Measurements from ENCODE around the gene HK3. TPM values are rescaled to one million over a fixed set of nuclear protein-coding genes. Genes with fewer than 3 reads are reported as not detected.

Gene HK3, protein sequence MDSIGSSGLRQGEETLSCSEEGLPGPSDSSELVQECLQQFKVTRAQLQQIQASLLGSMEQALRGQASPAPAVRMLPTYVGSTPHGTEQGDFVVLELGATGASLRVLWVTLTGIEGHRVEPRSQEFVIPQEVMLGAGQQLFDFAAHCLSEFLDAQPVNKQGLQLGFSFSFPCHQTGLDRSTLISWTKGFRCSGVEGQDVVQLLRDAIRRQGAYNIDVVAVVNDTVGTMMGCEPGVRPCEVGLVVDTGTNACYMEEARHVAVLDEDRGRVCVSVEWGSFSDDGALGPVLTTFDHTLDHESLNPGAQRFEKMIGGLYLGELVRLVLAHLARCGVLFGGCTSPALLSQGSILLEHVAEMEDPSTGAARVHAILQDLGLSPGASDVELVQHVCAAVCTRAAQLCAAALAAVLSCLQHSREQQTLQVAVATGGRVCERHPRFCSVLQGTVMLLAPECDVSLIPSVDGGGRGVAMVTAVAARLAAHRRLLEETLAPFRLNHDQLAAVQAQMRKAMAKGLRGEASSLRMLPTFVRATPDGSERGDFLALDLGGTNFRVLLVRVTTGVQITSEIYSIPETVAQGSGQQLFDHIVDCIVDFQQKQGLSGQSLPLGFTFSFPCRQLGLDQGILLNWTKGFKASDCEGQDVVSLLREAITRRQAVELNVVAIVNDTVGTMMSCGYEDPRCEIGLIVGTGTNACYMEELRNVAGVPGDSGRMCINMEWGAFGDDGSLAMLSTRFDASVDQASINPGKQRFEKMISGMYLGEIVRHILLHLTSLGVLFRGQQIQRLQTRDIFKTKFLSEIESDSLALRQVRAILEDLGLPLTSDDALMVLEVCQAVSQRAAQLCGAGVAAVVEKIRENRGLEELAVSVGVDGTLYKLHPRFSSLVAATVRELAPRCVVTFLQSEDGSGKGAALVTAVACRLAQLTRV
- 10 to 100 TPM; 16.9 to 36.2 TPM for total RNA-seq
- long read RNA-seq, donor 1, transcript HK3-201 (19 exons, 3,066 nt) = major isoform, 8 of 19 reads
- long read RNA-seq, donor 1, partial matches to known transcripts = 3 of 19 reads
- long read RNA-seq, donor 1, other reads (novel, unspliced or antisense) = 7 of 19 reads
- long read RNA-seq, donor 2, partial matches to known transcripts = 1 of 5 reads
- long read RNA-seq, donor 2, other reads (novel, unspliced or antisense) = 2 of 5 reads

DNA sequence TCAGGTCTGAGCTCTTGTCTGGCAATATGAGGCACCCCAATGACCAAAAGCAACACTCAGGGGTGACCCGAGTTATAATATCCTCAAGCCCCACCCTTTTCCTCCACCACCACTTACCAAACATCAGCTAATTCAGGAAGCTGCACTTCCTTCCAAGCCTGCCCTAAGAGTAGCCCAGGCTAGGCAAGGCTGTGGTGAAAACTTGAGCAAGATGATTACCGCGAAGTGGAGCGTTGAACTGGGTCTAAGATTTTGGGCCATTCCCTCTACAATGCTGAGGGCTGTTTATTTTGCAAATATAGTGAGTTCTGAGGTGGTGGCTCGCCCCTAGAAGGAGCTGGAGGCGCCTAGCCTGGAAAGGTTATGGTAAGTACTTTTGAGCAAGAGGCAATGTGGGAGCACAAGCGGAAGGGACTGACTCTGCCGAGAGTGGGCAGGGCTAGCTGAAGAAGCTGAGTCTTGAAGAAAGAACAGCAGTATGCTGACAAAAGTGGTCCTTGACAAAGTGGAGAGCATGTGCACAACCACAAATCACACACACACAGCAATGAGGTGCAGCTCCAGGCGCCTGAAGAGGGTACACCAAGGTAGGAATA, at the start of gene HK3:
Gene HK3 (minus strand): TSS at position 51 of the 596 bp plus-strand sequence. CDS start 3,187 bp downstream, outside the sequence.
- no peak for DNase-seq (ENCODE audit: low spot score)
- intact Hi-C loops (cut with DNase I) = no loop called here

DNA sequence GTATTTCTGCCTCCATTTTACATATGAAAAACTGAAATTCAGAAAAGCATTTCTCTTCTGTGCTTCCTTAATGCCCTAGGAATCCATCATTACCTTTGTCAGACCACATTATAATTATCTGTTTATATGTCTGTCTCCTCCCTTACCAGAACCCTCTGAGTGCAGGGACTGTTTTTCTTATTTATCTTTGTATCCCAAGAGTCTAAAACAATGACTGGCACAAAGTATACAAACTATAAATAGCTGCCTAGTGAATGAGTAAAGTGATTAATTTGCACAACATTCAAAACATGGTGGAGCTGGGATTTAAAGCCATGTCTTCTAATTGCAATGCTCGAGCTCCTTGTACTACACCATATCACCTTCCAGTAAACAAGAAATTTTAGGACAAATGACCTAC, 49.3 kb upstream of the HK3 start:
- intact Hi-C loops (cut with DNase I) = no loop called here
- DNase-seq (ENCODE audit: low spot score) = no peak

DNA sequence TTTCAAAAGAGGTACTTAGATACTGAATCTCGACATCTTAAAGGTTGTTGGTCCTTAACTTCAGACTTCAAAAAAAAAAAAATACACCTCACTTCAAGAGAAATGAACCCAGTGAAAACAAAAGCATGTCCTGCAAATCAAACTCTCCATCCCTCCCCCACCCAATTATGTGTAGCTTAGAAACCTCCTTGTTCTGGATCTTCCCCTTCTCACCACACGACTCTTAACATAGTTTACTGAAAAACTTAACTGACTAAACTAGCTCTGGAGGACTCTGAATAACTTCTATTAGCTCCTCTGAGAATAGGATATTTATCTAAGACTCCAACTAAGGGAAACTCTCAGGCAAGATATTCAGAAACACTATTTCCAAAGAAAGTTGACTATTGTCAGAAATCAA, 48.7 kb upstream of the HK3 start:
- intact Hi-C loops (cut with DNase I) = no loop called here
- DNase-seq (ENCODE audit: low spot score) = no peak

DNA sequence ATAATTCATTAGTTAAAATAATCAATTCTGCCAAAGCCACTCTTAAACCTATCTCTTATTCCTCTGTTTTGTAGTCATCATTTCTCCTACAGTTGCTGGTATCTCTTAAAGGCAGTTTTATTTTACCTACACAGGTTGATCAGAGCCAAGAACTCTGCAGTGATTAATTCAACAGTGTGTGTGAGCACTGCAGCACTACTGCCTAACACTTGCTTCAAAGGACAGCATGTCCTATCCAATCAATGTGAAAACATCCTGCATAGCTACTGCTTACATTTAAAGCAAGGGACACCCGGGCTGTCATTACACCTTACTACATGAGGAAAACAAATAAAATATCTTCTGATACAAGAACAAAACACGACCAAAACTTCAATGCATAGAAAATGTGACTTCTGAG, 45.1 kb upstream of the HK3 start:
- DNase-seq (ENCODE audit: low spot score) = no peak
- intact Hi-C loops (cut with DNase I) = no loop called here

DNA sequence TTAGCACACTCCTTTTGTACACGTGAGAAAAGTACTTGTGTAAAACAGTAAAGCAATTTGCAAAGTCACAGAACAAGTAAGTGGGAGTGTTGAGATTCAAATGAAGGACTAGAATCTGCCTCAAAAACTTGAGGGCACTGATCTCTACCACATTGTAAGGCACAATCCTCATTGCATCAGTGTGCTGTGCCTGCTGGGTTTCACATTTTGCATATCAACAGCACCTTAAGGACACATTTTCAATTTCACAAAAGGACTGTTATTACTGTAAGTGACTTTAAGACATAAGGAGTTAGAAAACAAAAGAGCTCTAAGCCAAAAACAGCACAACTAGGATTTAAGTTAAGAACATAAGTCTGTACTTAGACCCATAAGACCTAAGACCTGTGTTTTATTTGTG, 44.7 kb upstream of the HK3 start:
- intact Hi-C loops (cut with DNase I) = no loop called here
- no peak for DNase-seq (ENCODE audit: low spot score)

DNA sequence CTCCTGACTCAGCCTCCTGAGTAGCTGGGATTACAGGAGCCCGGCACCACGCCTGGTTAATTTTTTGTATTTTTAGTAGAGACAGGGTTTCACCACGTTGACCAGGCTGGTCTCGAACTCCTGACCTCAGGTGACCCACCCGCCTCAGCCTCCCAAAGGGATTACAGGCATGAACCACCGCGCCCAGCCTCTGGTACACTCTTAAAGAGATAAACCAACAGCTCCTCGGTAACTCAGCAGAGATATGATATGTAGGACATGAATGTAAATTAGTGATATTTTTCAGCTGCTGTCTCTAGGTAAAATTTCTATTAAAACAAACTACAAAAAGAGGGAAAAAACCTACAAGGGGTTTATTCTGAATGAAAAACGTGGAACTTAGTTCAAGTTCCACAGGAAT, 42.8 kb upstream of the HK3 start:
- DNase-seq (ENCODE audit: low spot score) = no peak
- intact Hi-C loops (cut with DNase I) = no loop called here

DNA sequence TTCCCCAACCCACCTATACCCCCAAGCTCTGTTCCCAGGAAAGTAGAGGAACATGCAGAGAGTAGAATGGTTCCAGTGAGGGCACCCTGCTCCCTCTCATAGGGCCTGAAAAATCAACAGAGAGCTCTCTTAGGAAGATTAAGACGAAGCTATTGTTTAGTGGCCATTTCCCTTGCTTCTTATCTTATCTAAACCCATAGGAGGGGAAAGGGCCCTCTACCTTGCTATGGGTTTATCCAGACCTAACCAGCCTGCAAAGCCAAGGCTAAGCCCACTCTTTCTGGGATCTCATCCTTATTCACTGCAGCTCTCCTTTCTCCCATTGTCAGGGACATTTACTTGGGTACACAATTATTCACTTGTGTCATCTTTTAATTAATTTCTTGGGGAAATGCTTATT, 39.3 kb upstream of the HK3 start:
- no peak for DNase-seq (ENCODE audit: low spot score)
- intact Hi-C loops (cut with DNase I) = no loop called here

DNA sequence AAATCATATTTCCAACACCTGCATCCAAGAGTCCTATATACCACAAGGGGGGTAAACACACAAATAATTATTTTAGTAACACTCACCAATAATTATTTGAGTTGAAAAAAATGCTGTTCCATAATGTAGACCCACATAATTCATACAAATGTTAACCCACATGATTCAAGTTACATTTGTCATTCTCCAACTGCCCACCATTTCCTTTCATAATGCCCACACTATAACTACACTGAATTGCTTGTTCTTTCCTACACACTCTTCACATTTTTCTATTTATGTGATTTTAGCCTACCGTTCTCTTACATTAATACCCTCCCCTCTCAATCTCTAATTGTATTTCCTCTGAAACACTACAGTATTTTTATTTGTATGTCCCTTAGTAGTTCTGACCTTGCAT, 35.9 kb upstream of the HK3 start:
- intact Hi-C loops (cut with DNase I) = no loop called here
- DNase-seq (ENCODE audit: low spot score) = no peak

DNA sequence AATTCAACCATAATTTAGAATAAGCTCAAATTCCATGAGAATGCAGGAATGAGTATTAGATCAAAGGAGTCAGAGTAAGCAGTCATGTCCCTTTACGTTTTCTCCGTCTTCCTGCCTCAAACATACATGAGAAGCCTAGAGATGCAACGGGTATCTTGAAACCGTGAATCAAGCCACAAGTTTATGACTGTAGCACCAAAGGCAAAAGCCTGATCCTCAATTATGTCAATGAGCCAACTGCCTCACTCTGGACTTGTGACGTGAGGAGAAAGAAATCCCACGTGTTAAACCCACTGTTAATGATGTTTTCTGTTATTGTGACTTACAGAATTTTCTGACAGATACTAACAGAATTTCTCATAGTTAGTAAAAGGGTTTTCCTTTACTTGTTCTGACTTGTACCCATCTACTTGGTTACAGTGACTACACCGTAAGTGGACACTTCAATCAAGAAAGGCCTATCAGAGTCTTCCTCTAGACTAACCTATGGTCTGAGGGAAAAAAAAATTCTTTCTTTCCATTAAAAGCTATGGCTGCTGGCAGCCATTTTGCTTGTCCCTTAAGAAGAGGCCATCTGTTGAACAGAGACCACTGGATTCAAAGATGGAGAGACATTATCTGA, 35.3 kb upstream of the HK3 start:
- intact Hi-C loops (cut with DNase I) = no loop called here

DNA sequence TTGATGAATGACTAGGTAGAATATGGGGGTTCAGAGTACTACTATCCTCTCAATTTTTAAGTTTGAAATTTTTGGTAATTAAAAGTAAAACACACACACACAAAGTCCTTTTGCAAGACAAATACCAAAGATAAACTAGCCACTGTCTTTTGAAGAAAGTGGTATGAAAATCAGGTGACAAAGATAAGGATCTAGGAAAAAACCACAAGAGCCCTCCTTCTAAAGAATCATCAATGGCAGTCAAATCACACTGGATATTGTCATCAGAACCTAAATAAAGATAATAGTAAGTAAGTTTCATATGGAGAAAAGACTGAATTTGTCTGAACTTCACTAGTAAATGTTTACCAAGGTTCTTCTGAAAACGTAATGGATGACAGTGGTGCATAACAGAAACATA, 30.5 kb upstream of the HK3 start:
- intact Hi-C loops (cut with DNase I) = no loop called here
- DNase-seq (ENCODE audit: low spot score) = no peak

More for the DNA sequence above, 35.3 kb upstream of the HK3 start:
- DNase-seq (ENCODE audit: low spot score) = no peak

DNA sequence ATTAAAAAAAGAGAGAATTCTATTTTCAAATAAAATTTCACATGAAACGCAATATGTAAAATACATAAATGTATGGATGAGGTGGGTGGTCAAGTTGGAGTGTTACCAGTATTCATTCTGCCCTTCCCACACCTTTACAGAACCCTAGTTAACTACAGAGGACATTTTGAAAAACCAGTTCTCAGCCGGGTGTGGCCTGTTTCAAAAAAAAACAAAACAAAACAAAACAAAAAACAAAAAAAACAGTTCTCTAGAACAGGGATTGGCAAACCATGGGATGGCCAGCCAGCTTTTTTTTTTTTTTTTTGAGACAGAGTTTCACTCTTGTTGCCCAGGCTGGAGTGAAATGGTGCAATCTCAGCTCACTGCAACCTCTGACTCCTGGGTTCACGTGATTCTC, 28.4 kb upstream of the HK3 start:
- intact Hi-C loops (cut with DNase I) = no loop called here

DNA sequence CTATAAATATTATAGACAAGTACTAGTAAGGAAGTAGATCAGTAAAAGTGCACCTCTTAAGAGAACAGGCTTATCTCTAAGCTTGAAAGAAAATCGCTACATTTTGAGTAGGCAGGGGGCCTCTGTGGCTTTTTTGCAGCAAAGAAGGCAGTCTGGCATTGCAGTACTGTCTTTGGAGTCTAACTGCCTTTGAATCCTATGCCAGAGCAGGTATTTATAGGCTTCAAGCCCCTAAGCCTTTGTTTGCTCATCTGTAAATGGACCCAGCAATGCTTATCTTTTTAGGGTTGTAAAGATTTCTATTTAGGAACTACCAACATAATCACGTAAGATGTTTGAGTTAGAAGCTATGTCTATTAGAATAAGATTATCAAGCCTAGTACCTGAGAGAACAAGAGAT, 23.7 kb upstream of the HK3 start:
- intact Hi-C loops (cut with DNase I) = no loop called here

More for the DNA sequence above, 28.4 kb upstream of the HK3 start:
- no peak for DNase-seq (ENCODE audit: low spot score)

DNA sequence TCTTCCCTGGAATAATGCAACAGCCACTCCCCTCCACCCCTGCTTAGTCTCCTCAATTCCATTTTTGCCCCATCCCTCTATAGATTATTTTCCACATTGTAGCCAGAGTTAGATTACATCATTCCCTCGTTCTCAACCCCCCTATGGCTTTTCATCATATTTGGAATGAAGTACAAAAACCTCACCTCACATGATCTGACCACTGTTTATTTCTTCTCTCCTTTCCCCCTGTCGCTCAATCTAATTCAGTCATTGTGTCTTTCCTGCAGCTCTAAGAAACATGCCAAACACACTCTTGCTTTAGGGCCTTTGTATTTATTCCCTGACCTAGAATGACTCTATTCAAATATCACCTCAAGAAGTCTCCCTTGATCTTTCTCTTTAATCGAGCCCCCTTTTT, 22.6 kb upstream of the HK3 start:
- intact Hi-C loops (cut with DNase I) = no loop called here

More for the DNA sequence above, 23.7 kb upstream of the HK3 start:
- DNase-seq (ENCODE audit: low spot score) = no peak

DNA sequence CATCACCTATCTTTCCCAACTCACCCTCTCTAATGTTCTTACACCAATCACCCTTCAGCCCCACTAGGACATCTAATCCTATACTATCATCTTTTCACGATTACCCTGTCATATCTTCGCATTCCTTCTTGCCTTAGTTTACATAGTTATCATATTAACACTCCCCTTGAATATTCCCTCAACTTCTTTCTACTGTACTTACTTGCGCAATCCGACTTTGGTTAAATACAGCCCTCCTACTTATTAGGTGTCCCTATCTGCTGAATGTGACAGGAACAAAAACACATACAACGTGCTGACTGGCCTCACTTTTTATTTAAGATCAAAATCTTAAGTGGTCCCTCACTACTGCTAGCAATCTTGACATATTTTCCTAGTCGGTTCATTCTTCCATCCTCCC, 19.5 kb upstream of the HK3 start:
- intact Hi-C loops (cut with DNase I) = no loop called here
- DNase-seq (ENCODE audit: low spot score) = no peak

More for the DNA sequence above, 22.6 kb upstream of the HK3 start:
- no peak for DNase-seq (ENCODE audit: low spot score)

DNA sequence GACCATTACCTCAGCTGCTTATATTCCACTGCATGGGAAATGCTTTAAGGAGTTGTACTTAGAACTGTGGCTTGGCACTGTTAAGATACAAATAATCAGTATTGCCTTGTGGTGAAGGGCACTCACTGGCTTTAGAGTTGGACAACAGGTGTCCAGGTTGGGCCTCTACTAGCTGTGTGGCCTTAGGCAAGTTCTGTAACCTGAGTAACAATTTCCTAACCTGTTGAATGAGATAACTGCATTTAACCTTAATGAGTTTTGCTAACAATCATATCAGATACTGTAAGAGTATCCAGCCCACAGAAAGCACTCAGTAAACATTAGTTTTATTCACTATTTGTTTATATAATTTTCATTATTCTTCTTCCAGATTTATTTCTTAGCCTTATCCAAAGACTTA, 17.2 kb upstream of the HK3 start:
- DNase-seq (ENCODE audit: low spot score) = no peak
- intact Hi-C loops (cut with DNase I) = no loop called here

DNA sequence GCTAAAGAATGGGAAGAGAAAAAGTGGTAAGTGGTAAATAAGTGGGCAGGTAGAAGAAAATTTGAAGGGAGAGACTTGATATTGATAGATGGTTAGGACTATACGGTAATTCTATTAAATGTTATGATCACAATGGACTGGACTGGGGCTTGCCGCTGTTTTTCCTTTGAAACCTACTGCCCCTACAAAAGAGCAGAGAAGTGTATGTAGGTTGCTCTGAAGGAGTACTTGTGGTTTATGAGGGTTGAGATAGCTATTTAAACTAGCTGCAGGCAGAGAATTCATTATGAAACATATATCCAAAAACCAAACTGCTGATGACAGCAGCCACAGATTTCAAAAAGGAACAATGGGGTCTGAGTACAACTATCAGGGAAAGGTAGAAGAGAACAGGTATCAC, 16.8 kb upstream of the HK3 start:
- DNase-seq (ENCODE audit: low spot score) = no peak
- intact Hi-C loops (cut with DNase I) = no loop called here

DNA sequence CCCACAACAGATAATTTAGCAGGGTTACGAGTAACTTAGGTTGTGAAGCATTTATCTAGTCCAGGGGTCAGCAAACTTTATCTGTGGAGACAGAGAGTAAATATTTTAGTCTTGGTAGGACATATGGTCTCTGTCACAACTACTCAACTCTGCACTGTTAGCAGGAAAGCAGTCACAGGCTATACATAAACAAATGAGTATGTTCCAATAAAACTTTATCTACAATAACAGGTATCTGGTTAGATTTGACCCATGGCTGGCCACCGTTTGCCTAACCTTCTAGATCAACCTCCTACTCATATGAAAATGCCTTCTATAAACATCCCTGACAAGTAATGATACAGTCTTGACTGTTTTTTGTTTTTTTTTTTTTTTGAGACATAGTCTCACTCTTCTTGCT, 13.0 kb upstream of the HK3 start:
- intact Hi-C loops (cut with DNase I) = loop anchor here in 1 of 2 donors (5.0 kb wide), 1 partner anchor 420 kb away; no protein-coding TSS in a partner anchor
- DNase-seq (ENCODE audit: low spot score) = no peak

DNA sequence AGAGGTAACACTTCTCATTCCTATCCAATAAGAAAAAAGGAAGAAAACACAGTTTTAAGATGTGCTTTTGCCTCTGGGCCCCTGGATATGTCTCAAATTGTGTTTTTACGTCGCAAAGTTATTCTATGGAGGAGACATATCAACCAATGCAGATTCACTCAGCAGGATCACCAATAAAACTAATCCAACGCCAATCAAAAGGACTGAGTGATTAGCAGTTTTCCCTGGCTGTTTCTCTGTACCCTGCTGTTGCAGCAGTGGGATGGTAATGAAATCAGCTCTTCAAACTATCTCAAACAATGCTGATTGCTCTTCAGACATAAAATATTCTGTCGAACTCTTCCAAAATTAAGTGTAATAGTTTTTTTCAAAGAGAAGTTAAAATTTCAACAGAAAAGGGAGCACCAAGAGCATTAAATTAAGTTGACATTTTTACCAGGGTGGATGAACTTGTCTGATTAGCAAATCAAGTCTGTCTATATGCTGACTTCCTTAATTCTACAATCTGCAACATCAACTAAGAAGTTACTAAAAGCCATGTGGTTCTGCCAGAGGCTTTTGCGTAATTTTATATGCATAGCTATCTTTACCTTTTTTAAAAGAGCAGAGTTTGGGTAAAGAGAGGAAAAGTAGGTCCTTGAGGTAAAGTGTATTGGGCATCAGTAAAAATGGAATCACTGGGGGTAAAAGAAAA, 9.7 kb upstream of the HK3 start:
- intact Hi-C loops (cut with DNase I) = no loop called here
- DNase-seq (ENCODE audit: low spot score) = no peak

DNA sequence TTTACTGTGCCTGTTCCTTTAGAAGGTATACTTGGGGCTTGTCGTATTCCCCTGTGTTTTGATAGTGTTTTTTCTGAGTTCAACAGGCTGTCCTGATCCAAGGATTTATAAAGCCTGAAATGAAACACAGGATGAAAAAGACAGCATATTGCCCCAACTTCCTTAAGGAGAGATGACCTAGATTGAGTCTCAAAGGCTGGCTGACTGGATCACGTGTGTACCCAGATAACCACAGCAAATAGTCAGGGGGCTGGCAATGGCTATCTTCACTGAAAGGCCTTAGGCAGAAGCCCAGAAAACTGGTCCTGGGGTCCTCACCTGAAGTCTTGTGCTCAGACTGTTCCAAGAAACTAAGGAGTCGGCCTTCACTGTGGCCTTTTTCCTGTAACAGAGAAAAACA, 7.7 kb upstream of the HK3 start:
- DNase-seq (ENCODE audit: low spot score) = no peak
- intact Hi-C loops (cut with DNase I) = no loop called here
